H1 (cell line): ENCODE measurements around the gene FGFBP2. TPM values are rescaled to one million over a fixed set of nuclear protein-coding genes. Genes with fewer than 3 reads are reported as not detected.

Experiments used
- ASH2L ChIP-seq: fragments of 200-600, 300-600 bp; sonication (generic); IDR thresholded peaks from one replicate; pipeline ENCODE4 v1.7.1; 2017; ENCODE audit warnings: low read length
- PHF8 ChIP-seq: fragments of 200-600 bp; sonication (generic); conservative IDR thresholded peaks from 2 replicates; pipeline ENCODE4 v1.7.1; 2012; ENCODE audit warnings: low read depth, mild to moderate bottlenecking, inconsistent platforms, low read length, moderate library complexity
- RNF2 ChIP-seq: fragments of 200-900, 300-1000 bp; sonication (generic); IDR thresholded peaks from 2 replicates; pipeline ENCODE4 v1.7.1; 2016; ENCODE audit warnings: borderline replicate concordance, low read depth, mild to moderate bottlenecking, antibody characterized with exemption, low read length; ENCODE audit not compliant: poor library complexity, severe bottlenecking; ENCODE audit errors: missing control alignments
- TCF12 ChIP-seq: IDR thresholded peaks from 2 replicates; pipeline ENCODE4 v1.6.1; 2011; ENCODE audit warnings: low read depth, mild to moderate bottlenecking, low read length
- polyA plus RNA-seq, 7 experiments: library from polyadenylated mRNA; depleted of rRNA in 3 of 7; stranded (reverse) in 5 of 7; unstranded in 2 of 7; fragments of >200 nt in 5 of 7; fragments of 200-250 nt in 2 of 7; gene quantifications; 1 replicate in 5 of 7; 2 replicates in 1 of 7; 4 replicates in 1 of 7; pipeline versions ENCODE4 v1.2.1 to v1.2.3, GENCODE V29; 2011 to 2013; ENCODE audit warnings: missing spikeins in 2 of 7, mixed read lengths in 2 of 7
- total RNA-seq: library from RNA; stranded (reverse); fragmentation: NEBNext Ultra II Directional; extraction: Animal tissue kit (Norgen Biotek cat#: 25700); gene quantifications from 2 replicates; pipeline ENCODE4 v1.2.1, GENCODE V29; 2021
- TF ChIP-seq, protein P1 (sequence below): IDR thresholded peaks from 2 replicates; pipeline ENCODE4 v1.6.1; 2011; ENCODE audit warnings: low read length, improper control_type of control experiment

Gene FGFBP2
- total and polyA plus RNA-seq, 2 of the 8 experiments (the other 6 are each of a cell fraction or from before 2014, with no cell fraction given) = 0.15 TPM; not detected in 1

DNA sequence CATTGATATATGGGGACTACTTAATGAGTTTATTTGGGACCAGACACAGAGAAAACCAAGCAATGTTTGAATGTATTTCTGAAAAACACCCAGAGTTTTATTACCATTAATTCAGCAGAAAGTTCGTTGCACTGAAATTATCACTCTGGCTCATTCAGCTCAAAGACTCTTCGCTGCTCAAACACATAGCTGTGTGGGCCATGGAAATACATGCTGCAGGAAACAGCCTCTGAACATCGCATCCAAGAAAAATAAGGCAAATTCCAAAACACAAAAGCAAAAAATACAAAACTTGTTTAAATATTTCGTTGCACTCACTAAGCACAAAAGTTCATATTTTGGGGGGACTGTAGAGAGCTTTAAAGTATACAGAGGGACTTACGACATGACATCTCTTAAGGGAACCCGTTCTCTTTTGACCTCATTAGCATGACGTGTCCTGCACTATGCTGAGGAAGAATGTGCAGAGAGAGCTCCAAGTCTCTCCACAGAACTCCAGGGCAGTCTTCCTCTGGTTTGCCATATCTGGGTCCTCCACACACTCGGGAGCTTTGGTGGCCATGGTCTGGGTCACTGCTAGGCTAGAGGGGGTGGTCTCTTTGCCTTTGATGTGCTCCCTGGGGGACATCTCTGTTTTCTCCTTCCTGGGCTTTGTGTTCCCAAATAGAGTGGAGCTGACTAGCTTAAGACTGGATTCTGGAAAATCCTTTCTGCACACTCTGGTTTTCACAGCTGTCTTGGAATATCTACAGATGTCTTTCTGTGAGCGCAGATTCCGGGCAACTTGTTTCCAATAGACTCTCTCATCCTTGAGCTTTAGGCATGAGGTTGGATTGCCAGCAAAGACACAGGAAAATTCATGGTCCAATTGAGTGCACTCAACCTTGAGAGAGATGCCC lies 27.2 kb downstream of the FGFBP2 start (continued):
- TF ChIP-seq, protein P1, sequence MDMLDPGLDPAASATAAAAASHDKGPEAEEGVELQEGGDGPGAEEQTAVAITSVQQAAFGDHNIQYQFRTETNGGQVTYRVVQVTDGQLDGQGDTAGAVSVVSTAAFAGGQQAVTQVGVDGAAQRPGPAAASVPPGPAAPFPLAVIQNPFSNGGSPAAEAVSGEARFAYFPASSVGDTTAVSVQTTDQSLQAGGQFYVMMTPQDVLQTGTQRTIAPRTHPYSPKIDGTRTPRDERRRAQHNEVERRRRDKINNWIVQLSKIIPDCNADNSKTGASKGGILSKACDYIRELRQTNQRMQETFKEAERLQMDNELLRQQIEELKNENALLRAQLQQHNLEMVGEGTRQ = no peak
- no peak for TF ChIP-seq ASH2L
- no peak for TF ChIP-seq RNF2
- no peak for TF ChIP-seq TCF12
- no peak for TF ChIP-seq PHF8
